ENCODE data around the gene PRPF40A. TPM values are rescaled to one million over a fixed set of nuclear protein-coding genes. Genes with fewer than 3 reads are reported as not detected.
A peak's percentile ranks its signal among the peaks of the same experiment; 100 is the strongest.

Gene PRPF40A
- polyA plus RNA-seq, 1 donor (not counting 4 experiments of a cell fraction or from before 2014, with no cell fraction given) = 104 TPM

DNA sequence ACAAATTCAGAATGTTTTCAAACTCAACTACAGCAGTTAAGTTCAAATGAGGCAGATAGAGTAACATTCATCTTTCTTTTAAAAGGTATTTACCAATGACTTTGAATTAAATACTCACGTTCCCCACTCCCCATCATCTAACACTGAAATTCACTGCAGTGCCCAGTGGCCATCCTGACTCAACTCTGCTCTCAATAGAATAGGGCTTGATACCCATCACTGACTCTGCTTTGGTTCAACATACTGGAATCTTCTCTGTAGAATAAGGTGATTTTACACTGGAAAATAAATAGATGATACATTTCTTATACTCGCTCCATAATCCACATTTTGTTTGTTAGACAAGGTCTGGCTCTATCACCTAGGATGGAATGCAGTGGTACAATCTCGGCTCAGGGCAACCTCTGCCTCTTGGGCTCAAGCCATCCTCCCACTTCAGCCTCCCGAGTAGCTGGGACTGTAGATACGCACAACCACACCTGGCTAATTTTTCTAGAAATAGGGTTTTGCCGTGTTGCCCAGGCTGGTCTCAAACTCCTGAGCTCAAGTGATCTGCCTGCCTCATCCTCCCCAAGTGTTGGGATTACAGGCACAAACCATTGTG, 66.4 kb downstream of the PRPF40A start:
- Histone ChIP-seq H3K4me2 (ENCODE audit: control insufficient read depth, extremely low read depth, insufficient read depth, low read depth, low read length) (no peak overlapping the region), H3K27ac (ENCODE audit: control insufficient read depth, insufficient read depth, low read length) (no peak overlapping the region), H3K9me3 (ENCODE audit: control insufficient read depth, low read depth, low read length) (no peaks in the 10 kb centered on the region), H3K9ac (ENCODE audit: control insufficient read depth, extremely low read depth, insufficient read depth, low read length) (no peak overlapping the region), H3K4me3 (ENCODE audit: control insufficient read depth in 2 of 3, extremely low read depth in 1 of 3, insufficient read depth in 2 of 3, low read depth in 1 of 3, low read length in 3 of 3) (no peak overlapping the region), H3K79me2 (ENCODE audit: control insufficient read depth, insufficient read depth, low read length) (no peaks in the 10 kb centered on the region), H3K36me3 (ENCODE audit: control insufficient read depth in 2 of 2, extremely low read depth in 1 of 2, insufficient read depth in 2 of 2, low read length in 2 of 2) (peaks cover 0 to 7% of the 10 kb centered on the region in 2 experiments), H2AFZ (ENCODE audit: control insufficient read depth, low read length) (no peak overlapping the region), H3K4me1 (ENCODE audit: control insufficient read depth, extremely low read depth, insufficient read depth, low read length) (peaks cover 10% of the 10 kb centered on the region), H3K9me1 (ENCODE audit: control insufficient read depth, extremely low read depth, insufficient read depth, low read length) (no peaks in the 10 kb centered on the region), H3K27me3 (ENCODE audit: control insufficient read depth, extremely low read depth, insufficient read depth, low read length) (no peaks in the 10 kb centered on the region), H4K20me1 (ENCODE audit: control insufficient read depth, extremely low read depth, insufficient read depth, low read length) (no peaks in the 10 kb centered on the region)
- DNase-seq (ENCODE audit: low read depth, low spot score) (no peak), FAIRE-seq (peak; percentile 43)
- TF ChIP-seq EZH2 (IDR thresholded peaks at IDR 0.05; ENCODE audit: low read length) = no peak
- TF ChIP-seq, protein P1, sequence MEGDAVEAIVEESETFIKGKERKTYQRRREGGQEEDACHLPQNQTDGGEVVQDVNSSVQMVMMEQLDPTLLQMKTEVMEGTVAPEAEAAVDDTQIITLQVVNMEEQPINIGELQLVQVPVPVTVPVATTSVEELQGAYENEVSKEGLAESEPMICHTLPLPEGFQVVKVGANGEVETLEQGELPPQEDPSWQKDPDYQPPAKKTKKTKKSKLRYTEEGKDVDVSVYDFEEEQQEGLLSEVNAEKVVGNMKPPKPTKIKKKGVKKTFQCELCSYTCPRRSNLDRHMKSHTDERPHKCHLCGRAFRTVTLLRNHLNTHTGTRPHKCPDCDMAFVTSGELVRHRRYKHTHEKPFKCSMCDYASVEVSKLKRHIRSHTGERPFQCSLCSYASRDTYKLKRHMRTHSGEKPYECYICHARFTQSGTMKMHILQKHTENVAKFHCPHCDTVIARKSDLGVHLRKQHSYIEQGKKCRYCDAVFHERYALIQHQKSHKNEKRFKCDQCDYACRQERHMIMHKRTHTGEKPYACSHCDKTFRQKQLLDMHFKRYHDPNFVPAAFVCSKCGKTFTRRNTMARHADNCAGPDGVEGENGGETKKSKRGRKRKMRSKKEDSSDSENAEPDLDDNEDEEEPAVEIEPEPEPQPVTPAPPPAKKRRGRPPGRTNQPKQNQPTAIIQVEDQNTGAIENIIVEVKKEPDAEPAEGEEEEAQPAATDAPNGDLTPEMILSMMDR (optimal IDR thresholded peaks at IDR 0.05 in 1 of 3, IDR thresholded peaks at IDR 0.05 in 1 of 3, conservative IDR thresholded peaks at IDR 0.05 in 1 of 3; ENCODE audit: extremely low read depth in 1 of 3, insufficient read depth in 2 of 3, low read length in 3 of 3) = no peak
- dilution Hi-C loops (cut with MboI; ENCODE audit: extremely low pct_ligation_motif_present, low sequenced_read_pairs) = no loop called here

DNA sequence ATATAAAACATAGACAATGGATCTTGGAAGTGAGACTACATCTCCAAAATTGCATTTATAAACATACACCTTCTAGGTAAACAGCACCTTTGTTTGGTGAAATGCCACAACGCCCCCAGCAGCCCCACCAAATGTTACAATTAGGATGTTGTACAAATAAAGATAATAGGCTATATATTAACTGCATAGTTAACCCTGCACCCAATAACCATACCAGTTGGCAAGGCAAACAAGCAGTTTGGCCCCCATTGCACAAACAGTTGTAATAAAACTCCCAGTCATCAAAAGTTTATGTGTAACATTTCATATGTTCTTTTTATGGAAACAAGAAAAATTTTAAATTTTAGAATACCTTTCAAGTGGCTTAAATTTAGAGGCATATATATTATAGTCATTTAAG, 67.3 kb downstream of the PRPF40A start:
- Histone ChIP-seq H3K9ac (ENCODE audit: control insufficient read depth, extremely low read depth, insufficient read depth, low read length) (no peak overlapping the region), H3K9me1 (ENCODE audit: control insufficient read depth, extremely low read depth, insufficient read depth, low read length) (no peaks in the 10 kb centered on the region), H4K20me1 (ENCODE audit: control insufficient read depth, extremely low read depth, insufficient read depth, low read length) (no peaks in the 10 kb centered on the region), H3K27ac (ENCODE audit: control insufficient read depth, insufficient read depth, low read length) (no peak overlapping the region), H3K79me2 (ENCODE audit: control insufficient read depth, insufficient read depth, low read length) (no peaks in the 10 kb centered on the region), H3K27me3 (ENCODE audit: control insufficient read depth, extremely low read depth, insufficient read depth, low read length) (no peaks in the 10 kb centered on the region), H2AFZ (ENCODE audit: control insufficient read depth, low read length) (no peak overlapping the region), H3K4me1 (ENCODE audit: control insufficient read depth, extremely low read depth, insufficient read depth, low read length) (peaks cover 10% of the 10 kb centered on the region), H3K36me3 (ENCODE audit: control insufficient read depth in 2 of 2, extremely low read depth in 1 of 2, insufficient read depth in 2 of 2, low read length in 2 of 2) (peaks cover 2 to 11% of the 10 kb centered on the region in 2 experiments), H3K4me2 (ENCODE audit: control insufficient read depth, extremely low read depth, insufficient read depth, low read depth, low read length) (no peak overlapping the region), H3K9me3 (ENCODE audit: control insufficient read depth, low read depth, low read length) (no peaks in the 10 kb centered on the region), H3K4me3 (ENCODE audit: control insufficient read depth in 2 of 3, extremely low read depth in 1 of 3, insufficient read depth in 2 of 3, low read depth in 1 of 3, low read length in 3 of 3) (no peak overlapping the region)
- dilution Hi-C loops (cut with MboI; ENCODE audit: extremely low pct_ligation_motif_present, low sequenced_read_pairs) = no loop called here
- DNase-seq (ENCODE audit: low read depth, low spot score) (no peak), FAIRE-seq (no peak)
- TF ChIP-seq, protein P1 (optimal IDR thresholded peaks at IDR 0.05 in 1 of 3, IDR thresholded peaks at IDR 0.05 in 1 of 3, conservative IDR thresholded peaks at IDR 0.05 in 1 of 3; ENCODE audit: extremely low read depth in 1 of 3, insufficient read depth in 2 of 3, low read length in 3 of 3) = no peak
- TF ChIP-seq EZH2 (IDR thresholded peaks at IDR 0.05; ENCODE audit: low read length) = no peak

Data from keratinocyte (primary cell).